Right lobe of liver (tissue), 6 donors: ENCODE results near the gene WDSUB1. TPM values are rescaled to one million over a fixed set of nuclear protein-coding genes. Genes with fewer than 3 reads are reported as not detected.

ENCODE experiments used
- ATAC-seq, 4 donors: fragments of 200-7000 bp; cut with Tn5 transposase; one replicate each; pipeline ENCODE4 v1.9.1; 2020; ENCODE audit warnings: mild to moderate bottlenecking in 4 of 4, moderate library complexity in 4 of 4
- DNase-seq, 3 donors: peaks; one replicate each; pipeline ENCODE4 v3.0.0-alpha.2; 2020
- H3K27ac ChIP-seq, 3 donors: fragments of 200-600 bp; one replicate each; pipeline ENCODE4 v1.8.0; 2022
- H3K27me3 ChIP-seq, 2 donors: fragments of 200-600 bp; one replicate each; pipeline ENCODE4 v1.8.0; 2022
- H3K36me3 ChIP-seq, 4 donors: fragments of 200-600 bp; sonication (generic) in 1 of 4; one replicate each; pipeline versions ENCODE4 v1.5.1 to v1.8.0; 2017 to 2022; ENCODE audit warnings: control low read depth in 1 of 4
- H3K4me1 ChIP-seq, 4 donors: fragments of 200-600 bp; sonication (generic) in 1 of 4; one replicate each; pipeline versions ENCODE4 v1.5.1 to v1.8.0; 2017 to 2022; ENCODE audit warnings: control low read depth in 1 of 4
- H3K4me3 ChIP-seq, 3 donors: fragments of 200-600 bp; one replicate each; pipeline ENCODE4 v1.8.0; 2022
- H3K9me3 ChIP-seq, 4 donors: fragments of 200-600 bp; sonication (generic) in 1 of 4; one replicate each; pipeline versions ENCODE4 v1.5.1 to v1.8.0; 2017 to 2022; ENCODE audit warnings: control low read depth in 1 of 4
- CTCF ChIP-seq, 4 donors: fragments of 200-600 bp in 3 of 4; fragments of 450-650 bp in 1 of 4; IDR thresholded peaks; one replicate each; pipeline versions ENCODE4 v1.5.1 to v1.8.0; 2016 to 2022; ENCODE audit warnings: antibody characterized with exemption in 4 of 4, mild to moderate bottlenecking in 2 of 4
- POLR2A ChIP-seq: fragments of 450-650 bp; IDR thresholded peaks from one replicate; pipeline ENCODE4 v1.6.1; 2017; ENCODE audit warnings: antibody characterized with exemption, mild to moderate bottlenecking
- WGBS: methylation state at CpG from one replicate; pipeline ENCODE4 v1.1.6; 2018; ENCODE audit warnings: low coverage, low lambda C conversion rate; ENCODE audit not compliant: insufficient coverage; ENCODE audit errors: missing lambda C conversion rate; 5-methylcytosine and 5-hydroxymethylcytosine counted together
- intact Hi-C, 2 donors: fragments of 100-400 bp; cut with DNase I; formaldehyde crosslinking; loops; one replicate each; pipeline versions ENCODE4 v1.11.2 to v1.14.1; 2022
- total RNA-seq, 6 experiments: library from RNA; depleted of rRNA in 2 of 6; stranded (reverse); fragments of >200 nt in 2 of 6; fragmentation: NEBNext Ultra II Directional in 3 of 6; extraction: Animal tissue kit (Norgen Biotek cat#: 25700) in 3 of 6; gene quantifications; one replicate each; pipeline versions ENCODE4 v1.1.0 to v1.2.4, GENCODE V29; 2016 to 2023
- donor health status: DM: no; HTN: yes; CAD: no.
- donor health status: DM: no; HTN: no; CAD: no.
- donor health status: DM: no; HTN: no; CAD: no.
- donor health status: DM: no; HTN: yes; CAD: no.
- donor health status: DM: no; HTN: yes; CAD: no.

WDSUB1 gene
- total RNA-seq, 6 experiments from 2014 or later = 2.2 to 4.3 (median 3.2) TPM

- no peaks in the 10 kb centered on the region for H3K27me3 ChIP-seq
- TF ChIP-seq POLR2A (no peak), CTCF (IDR thresholded peaks at IDR 0.05) (no peak)
- H3K27ac ChIP-seq = no peak overlapping the region
- H3K4me1 ChIP-seq = no peaks in the 10 kb centered on the region
- ATAC-seq = no peak
- no peak for DNase-seq
- H3K9me3 ChIP-seq = no peaks in the 10 kb centered on the region
- intact Hi-C loops = no loop called here
- H3K4me3 ChIP-seq = no peak overlapping the region
- H3K36me3 ChIP-seq = no peaks in the 10 kb centered on the region
These were observed 21.4 kb upstream of the WDSUB1 start for GRCh38 chr2:159307942-159308341.

- DNase-seq = no peak
- Histone ChIP-seq H3K9me3 (no peaks in the 10 kb centered on the region), H3K27me3 (no peaks in the 10 kb centered on the region), H3K27ac (no peak overlapping the region), H3K4me1 (no peaks in the 10 kb centered on the region), H3K4me3 (no peak overlapping the region), H3K36me3 (no peaks in the 10 kb centered on the region)
- TF ChIP-seq CTCF (IDR thresholded peaks at IDR 0.05) = no peak
- TF ChIP-seq POLR2A = no peak
- WGBS = 48% methylated on average over 3 of the region's 3 CpGs
- intact Hi-C loops = no loop called here
- no peak for ATAC-seq
These were observed 14.1 kb upstream of the WDSUB1 start for GRCh38 chr2:159300586-159300985.

GRCh38 chr2:159298967-159299366 is 12.5 kb upstream of the WDSUB1 start:
- H3K27ac ChIP-seq = no peak overlapping the region
- H3K4me1 ChIP-seq = no peaks in the 10 kb centered on the region
- no peak overlapping the region for H3K4me3 ChIP-seq
- H3K9me3 ChIP-seq = no peaks in the 10 kb centered on the region
- H3K36me3 ChIP-seq = no peaks in the 10 kb centered on the region
- ATAC-seq (no peak), DNase-seq (no peak)
- TF ChIP-seq CTCF (IDR thresholded peaks at IDR 0.05) (no peak), POLR2A (no peak)
- H3K27me3 ChIP-seq = no peaks in the 10 kb centered on the region
- intact Hi-C loops = no loop called here

- TF ChIP-seq POLR2A (no peak), CTCF (IDR thresholded peaks at IDR 0.05) (no peak)
- ATAC-seq (no peak), DNase-seq (no peak)
- Histone ChIP-seq H3K9me3 (no peaks in the 10 kb centered on the region), H3K36me3 (no peaks in the 10 kb centered on the region), H3K27ac (no peak overlapping the region), H3K27me3 (no peaks in the 10 kb centered on the region), H3K4me1 (no peaks in the 10 kb centered on the region), H3K4me3 (no peak overlapping the region)
- intact Hi-C loops = no loop called here
- WGBS = 85% methylated on average over 4 of the region's 5 CpGs
These were observed 10.7 kb upstream of the WDSUB1 start for GRCh38 chr2:159297042-159297707.

- TF ChIP-seq CTCF (IDR thresholded peaks at IDR 0.05) = no peak
- no peak for TF ChIP-seq POLR2A
- Histone ChIP-seq H3K9me3 (no peaks in the 10 kb centered on the region), H3K27ac (no peak overlapping the region), H3K27me3 (no peaks in the 10 kb centered on the region), H3K4me1 (no peaks in the 10 kb centered on the region), H3K4me3 (no peak overlapping the region), H3K36me3 (no peaks in the 10 kb centered on the region)
- intact Hi-C loops = no loop called here
- 62% methylated on average over 6 of the region's 6 CpGs for WGBS
- DNase-seq = no peak
- ATAC-seq = no peak
These were observed 5.7 kb upstream of the WDSUB1 start for GRCh38 chr2:159292157-159292556.
